Natural killer cell (primary cell): ENCODE measurements around the gene RASSF7. TPM values are rescaled to one million over a fixed set of nuclear protein-coding genes. Genes with fewer than 3 reads are reported as not detected.

Experiments
- ATAC-seq, 3 donors: fragments of 150-1000 bp in 2 of 3; fragments of 200-7000 bp in 1 of 3; cut with Tn5 transposase; 1 replicate in 1 of 3; 2 replicates in 2 of 3; pipeline ENCODE4 v1.10.0; 2021; ENCODE audit warnings: mild to moderate bottlenecking in 2 of 3, moderate library complexity in 2 of 3
- DNase-seq, 2 donors: peaks; one replicate each; pipeline versions ENCODE4 v3.0.0 to v3.0.0-alpha.2; 2013 to 2021; ENCODE audit warnings: mixed read lengths in 1 of 2
- H3K27ac ChIP-seq: one replicate; pipeline ENCODE4 v1.5.1; 2013; ENCODE audit warnings: mild to moderate bottlenecking, low read length
- H3K27me3 ChIP-seq: one replicate; pipeline ENCODE4 v1.6.1; 2013; ENCODE audit warnings: low read length; ENCODE audit not compliant: control insufficient read depth, insufficient read depth
- H3K36me3 ChIP-seq: one replicate; pipeline ENCODE4 v1.6.1; 2013; ENCODE audit warnings: low read length; ENCODE audit not compliant: control insufficient read depth, insufficient read depth
- H3K4me1 ChIP-seq: one replicate; pipeline ENCODE4 v1.6.1; 2013; ENCODE audit warnings: low read length; ENCODE audit not compliant: control insufficient read depth, insufficient read depth
- H3K4me3 ChIP-seq: one replicate; pipeline ENCODE4 v1.5.1; 2013; ENCODE audit warnings: low read length
- H3K9me3 ChIP-seq: one replicate; pipeline ENCODE4 v1.6.1; 2013; ENCODE audit warnings: low read length; ENCODE audit not compliant: control insufficient read depth, insufficient read depth
- H3K27ac Mint-ChIP-seq, 2 donors: one replicate each; pipeline ENCODE4 v1.8.0; 2022; ENCODE audit warnings: mild to moderate bottlenecking in 2 of 2, mixed read lengths in 2 of 2, moderate library complexity in 1 of 2
- H3K27me3 Mint-ChIP-seq, 2 donors: one replicate each; pipeline ENCODE4 v1.8.0; 2022; ENCODE audit warnings: low read depth in 2 of 2, mixed read lengths in 2 of 2
- H3K36me3 Mint-ChIP-seq: one replicate; pipeline ENCODE4 v1.8.0; 2022; ENCODE audit warnings: mixed read lengths
- H3K4me1 Mint-ChIP-seq, 2 donors: one replicate each; pipeline ENCODE4 v1.8.0; 2022; ENCODE audit warnings: mixed read lengths in 2 of 2
- H3K4me3 Mint-ChIP-seq: one replicate; pipeline ENCODE4 v1.8.0; 2022; ENCODE audit warnings: mild to moderate bottlenecking, moderate library complexity, mixed read lengths
- H3K9me3 Mint-ChIP-seq, 2 donors: one replicate each; pipeline ENCODE4 v1.8.0; 2022; ENCODE audit warnings: mixed read lengths in 2 of 2
- CTCF ChIP-seq: fragments of 200-600 bp; IDR thresholded peaks from one replicate; pipeline ENCODE4 v1.8.0; 2022; ENCODE audit warnings: antibody characterized with exemption
- WGBS: methylation state at CpG from one replicate; pipeline ENCODE4 v1.1.7; 2013; ENCODE audit warnings: missing lambda C conversion rate; ENCODE audit not compliant: insufficient coverage; 5-methylcytosine and 5-hydroxymethylcytosine counted together
- intact Hi-C: fragments of 100-400 bp; cut with micrococcal nuclease; formaldehyde crosslinking; loops from one replicate; pipeline ENCODE4 v1.14.2; 2022
- total RNA-seq, 4 donors: library from RNA; stranded (reverse); fragments of 120-200 nt in 1 of 4; gene quantifications; one replicate each; pipeline versions ENCODE4 v1.2.3 to v1.2.4, GENCODE V29; 2013 to 2022

The RASSF7 gene
- total RNA-seq, 3 donors from 2014 or later (not counting 1 experiment from before 2014, with no cell fraction given) = 19.0 to 21.7 (median 20.0) TPM

GRCh38 chr11:581342-581741 is 20.6 kb downstream of the RASSF7 start:
- intact Hi-C loops = no loop called here
- peaks cover 24% of the 10 kb centered on the region for H3K36me3 ChIP-seq
- Mint-ChIP-seq H3K4me1 (peaks cover 44 to 47% of the 10 kb centered on the region in 2 donors), H3K27me3 (no peaks in the 10 kb centered on the region), H3K36me3 (no peaks in the 10 kb centered on the region), H3K9me3 (no peaks in the 10 kb centered on the region), H3K4me3 (peak overlapping the region; percentile 45), H3K27ac (peak overlapping the region; percentile 53 to 66)
- H3K9me3 ChIP-seq = no peaks in the 10 kb centered on the region
- TF ChIP-seq CTCF = no peak
- no peak overlapping the region for H3K27ac ChIP-seq
- H3K27me3 ChIP-seq = no peaks in the 10 kb centered on the region
- H3K4me3 ChIP-seq = no peak overlapping the region
- 83% methylated on average over 13 of the region's 14 CpGs for WGBS
- H3K4me1 ChIP-seq = peaks cover 46% of the 10 kb centered on the region
- no peak for DNase-seq
- ATAC-seq = no peak

- H3K27me3 Mint-ChIP-seq = no peaks in the 10 kb centered on the region
- Histone ChIP-seq H3K27me3 (no peaks in the 10 kb centered on the region), H3K4me3 (no peak overlapping the region), H3K9me3 (no peaks in the 10 kb centered on the region), H3K27ac (no peak overlapping the region), H3K36me3 (peaks cover 24% of the 10 kb centered on the region), H3K4me1 (peaks cover 46% of the 10 kb centered on the region)
- H3K4me3 Mint-ChIP-seq = no peak overlapping the region
- TF ChIP-seq CTCF = no peak
- DNase-seq = no peak
- 93% methylated on average over 17 of the region's 17 CpGs for WGBS
- peak overlapping the region; percentile 53 to 66 for H3K27ac Mint-ChIP-seq
- peaks cover 46 to 50% of the 10 kb centered on the region in 2 donors for H3K4me1 Mint-ChIP-seq
- no peak for ATAC-seq
- no peaks in the 10 kb centered on the region for H3K9me3 Mint-ChIP-seq
- intact Hi-C loops = no loop called here
- no peaks in the 10 kb centered on the region for H3K36me3 Mint-ChIP-seq
These were observed 21.0 kb downstream of the RASSF7 start for GRCh38 chr11:581752-582151.

- ATAC-seq (no peak), DNase-seq (no peak)
- peaks cover 35% of the 10 kb centered on the region for H3K4me1 ChIP-seq
- no peaks in the 10 kb centered on the region for H3K27me3 Mint-ChIP-seq
- H3K4me3 Mint-ChIP-seq = no peak overlapping the region
- no peak for TF ChIP-seq CTCF
- no peak overlapping the region for H3K27ac Mint-ChIP-seq
- H3K9me3 Mint-ChIP-seq = no peaks in the 10 kb centered on the region
- intact Hi-C loops = no loop called here
- no peaks in the 10 kb centered on the region for H3K9me3 ChIP-seq
- H3K36me3 Mint-ChIP-seq = peaks cover 4% of the 10 kb centered on the region
- H3K27ac ChIP-seq = no peak overlapping the region
- WGBS = 98% methylated on average over 10 of the region's 10 CpGs
- H3K4me3 ChIP-seq = no peak overlapping the region
- no peaks in the 10 kb centered on the region for H3K27me3 ChIP-seq
- H3K4me1 Mint-ChIP-seq = peaks cover 41 to 51% of the 10 kb centered on the region in 2 donors
- H3K36me3 ChIP-seq = peaks cover 34% of the 10 kb centered on the region
These were observed 23.5 kb downstream of the RASSF7 start for GRCh38 chr11:584287-584686.
